Measurements from ENCODE around the gene FBXW2.

Gene FBXW2

DNA sequence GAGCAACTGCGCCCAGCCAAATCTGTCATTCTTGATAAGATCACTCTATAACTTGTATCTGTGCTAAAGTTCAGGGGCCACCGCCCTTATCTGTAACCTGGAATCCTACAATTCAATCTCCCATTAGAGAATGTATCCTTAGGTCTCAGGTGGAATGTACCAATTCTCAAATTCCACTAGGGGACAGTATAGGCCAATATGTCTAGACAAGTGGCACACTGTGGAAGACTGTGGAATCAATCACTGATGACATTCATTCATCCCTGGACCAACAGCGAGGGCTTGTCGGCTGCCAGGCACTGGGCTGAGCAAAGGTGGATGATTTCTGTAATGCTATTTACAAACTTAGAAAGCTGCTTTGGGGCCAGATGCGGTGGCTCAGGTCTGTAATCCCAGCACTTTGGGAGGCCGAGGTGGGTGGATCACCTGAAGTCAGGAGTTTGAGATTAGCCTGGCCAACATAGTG lies 50.2 kb downstream of the FBXW2 start:
- DNase-seq (ENCODE audit: low read depth in 3 of 3): no peak

DNA sequence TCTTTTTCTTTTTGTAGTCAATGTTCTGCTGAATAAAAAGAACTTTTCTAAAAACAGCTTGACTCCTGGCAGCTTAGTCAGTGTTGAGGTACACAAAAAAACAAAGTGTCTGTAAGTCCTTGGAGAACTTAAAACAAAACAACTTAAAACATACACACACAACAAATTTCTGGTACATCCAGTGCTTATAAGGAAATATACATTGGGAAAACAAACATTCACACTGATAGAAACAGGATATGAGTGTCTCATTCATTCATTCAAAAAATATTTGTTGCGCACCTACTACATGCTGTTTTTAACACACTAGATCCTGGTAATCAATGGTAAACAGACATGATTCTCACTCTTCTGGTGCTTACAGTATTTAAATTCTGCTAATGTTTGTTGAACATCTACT lies 51.5 kb downstream of the FBXW2 start:
- DNase-seq (ENCODE audit: low read depth in 3 of 3): no peak

DNA sequence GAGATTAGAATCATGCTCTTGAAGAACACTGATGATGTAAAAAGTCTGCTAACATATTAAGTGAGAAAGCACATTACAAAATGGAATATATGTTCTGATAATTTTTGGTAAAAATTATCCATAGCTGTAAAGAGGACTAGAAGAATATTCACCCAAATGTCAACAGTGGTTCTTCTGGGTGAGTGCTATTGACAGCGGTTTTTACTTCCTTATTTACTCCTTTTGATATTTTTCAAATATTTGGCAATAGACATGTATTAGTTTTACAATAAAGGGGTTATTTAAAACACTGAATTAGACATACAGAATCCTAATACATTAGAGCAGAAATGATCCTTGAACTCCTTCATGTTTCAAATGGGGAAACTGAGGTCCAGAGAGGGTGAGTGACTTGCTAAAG lies 52.0 kb downstream of the FBXW2 start:
- DNase-seq (ENCODE audit: low read depth in 3 of 3): no peak

DNA sequence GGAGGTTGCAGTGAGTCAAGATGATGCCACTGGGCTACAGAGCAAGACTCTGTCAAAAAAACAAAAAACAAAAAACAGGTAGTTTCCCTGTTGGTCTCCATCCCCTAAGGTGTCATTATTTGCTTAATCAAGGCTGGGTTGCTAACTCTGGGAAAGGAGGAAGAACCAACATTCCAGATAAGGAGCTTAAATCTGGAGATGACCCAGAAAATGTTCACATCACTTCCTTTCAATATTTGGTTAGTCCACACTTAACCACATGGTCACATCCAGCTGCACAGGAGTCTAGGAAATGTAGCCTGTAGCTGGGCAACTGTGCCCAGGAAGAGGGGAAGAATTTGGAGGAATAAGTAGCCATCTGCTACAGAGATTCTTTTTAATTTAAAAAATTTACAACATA lies 53.1 kb downstream of the FBXW2 start:
- DNase-seq (ENCODE audit: low read depth in 3 of 3): no peak

DNA sequence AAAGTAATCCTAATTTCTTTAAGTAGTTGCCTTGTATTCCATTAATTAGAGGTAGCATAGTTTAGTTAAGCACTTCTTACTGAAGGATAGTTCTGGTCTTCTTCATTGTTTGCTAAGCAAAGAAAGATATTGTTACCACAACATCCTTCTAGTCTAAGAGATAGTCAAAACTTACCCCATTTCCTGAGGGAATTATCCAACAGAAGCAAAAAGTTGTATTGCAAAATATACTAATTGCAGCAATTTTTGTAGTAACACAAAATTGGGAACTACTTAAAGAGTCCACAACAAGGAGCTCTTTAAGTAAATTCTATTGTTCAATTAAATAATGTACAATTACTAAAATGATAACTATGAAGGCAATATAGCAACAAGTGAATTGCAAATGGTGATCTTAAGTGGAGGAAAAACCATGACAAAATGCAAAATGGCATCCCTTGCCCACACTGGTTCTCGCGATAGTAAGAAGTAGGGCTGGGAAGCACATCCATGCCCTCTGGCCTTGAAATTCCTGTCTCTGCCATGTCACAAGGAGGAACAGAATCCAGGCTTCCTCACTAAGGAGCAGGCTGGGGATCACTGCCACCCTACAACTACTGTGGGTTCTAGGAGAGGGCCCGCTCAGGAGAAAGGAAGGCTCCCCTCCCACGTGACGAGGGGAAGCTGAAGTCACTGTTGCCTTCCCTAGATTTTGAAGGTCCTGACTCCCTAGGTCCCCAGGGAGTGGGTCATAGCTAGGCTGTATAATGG lies 55.6 kb downstream of the FBXW2 start:
- no peak for DNase-seq (ENCODE audit: low read depth in 3 of 3)

DNA sequence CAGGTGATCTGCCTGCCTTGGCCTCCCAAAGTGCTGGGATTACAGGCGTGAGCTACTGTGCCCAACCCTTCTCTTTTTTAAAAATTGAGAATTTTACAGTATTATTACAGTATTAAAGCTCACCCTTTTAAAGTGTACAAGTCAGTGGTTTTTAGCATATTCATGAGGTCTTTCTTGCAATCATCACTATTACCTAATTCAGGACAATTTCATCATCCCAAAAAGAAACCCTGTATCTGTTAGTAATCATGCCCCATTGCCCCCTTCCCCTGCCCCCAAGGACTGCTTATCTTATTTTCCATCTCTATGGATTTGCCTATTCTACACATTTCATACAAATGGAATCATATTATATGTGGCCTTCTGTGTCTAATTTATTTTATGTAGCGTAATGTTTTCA lies 56.3 kb downstream of the FBXW2 start:
- no peak for DNase-seq (ENCODE audit: low read depth in 3 of 3)

DNA sequence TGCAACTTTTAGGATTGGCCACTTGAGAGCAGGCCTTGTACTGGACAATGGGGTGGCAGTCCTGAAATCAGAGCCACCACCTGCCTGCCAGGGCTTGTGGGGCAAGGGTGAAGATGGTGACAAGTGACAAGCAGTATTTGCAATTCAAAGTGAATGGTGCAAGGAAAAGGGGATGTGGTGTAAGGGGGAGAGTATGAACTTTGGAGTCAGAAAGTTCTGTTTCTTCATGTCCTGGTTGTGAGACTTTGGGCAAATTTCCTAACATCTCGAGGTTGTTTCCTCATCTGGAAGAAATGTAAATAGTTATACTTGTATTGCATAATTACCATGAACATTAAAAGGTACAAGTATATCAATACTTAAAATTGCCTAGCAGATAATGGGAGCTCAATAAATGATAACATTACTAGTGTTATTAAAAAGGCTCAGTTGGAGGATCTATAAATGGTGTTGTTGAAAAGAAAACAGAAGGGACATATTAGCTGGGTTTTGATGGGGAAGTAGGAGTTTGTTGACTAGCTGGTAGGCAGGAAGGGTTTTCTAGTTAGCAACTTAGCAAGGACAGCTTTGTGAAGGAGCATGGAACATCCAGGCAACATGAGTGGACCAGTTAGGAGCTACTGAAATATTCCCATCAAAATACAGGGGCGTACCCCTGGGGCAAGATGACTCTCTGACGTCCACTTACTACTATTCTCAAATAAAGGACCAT lies 57.6 kb downstream of the FBXW2 start:
- no peak for DNase-seq (ENCODE audit: low read depth in 3 of 3)

DNA sequence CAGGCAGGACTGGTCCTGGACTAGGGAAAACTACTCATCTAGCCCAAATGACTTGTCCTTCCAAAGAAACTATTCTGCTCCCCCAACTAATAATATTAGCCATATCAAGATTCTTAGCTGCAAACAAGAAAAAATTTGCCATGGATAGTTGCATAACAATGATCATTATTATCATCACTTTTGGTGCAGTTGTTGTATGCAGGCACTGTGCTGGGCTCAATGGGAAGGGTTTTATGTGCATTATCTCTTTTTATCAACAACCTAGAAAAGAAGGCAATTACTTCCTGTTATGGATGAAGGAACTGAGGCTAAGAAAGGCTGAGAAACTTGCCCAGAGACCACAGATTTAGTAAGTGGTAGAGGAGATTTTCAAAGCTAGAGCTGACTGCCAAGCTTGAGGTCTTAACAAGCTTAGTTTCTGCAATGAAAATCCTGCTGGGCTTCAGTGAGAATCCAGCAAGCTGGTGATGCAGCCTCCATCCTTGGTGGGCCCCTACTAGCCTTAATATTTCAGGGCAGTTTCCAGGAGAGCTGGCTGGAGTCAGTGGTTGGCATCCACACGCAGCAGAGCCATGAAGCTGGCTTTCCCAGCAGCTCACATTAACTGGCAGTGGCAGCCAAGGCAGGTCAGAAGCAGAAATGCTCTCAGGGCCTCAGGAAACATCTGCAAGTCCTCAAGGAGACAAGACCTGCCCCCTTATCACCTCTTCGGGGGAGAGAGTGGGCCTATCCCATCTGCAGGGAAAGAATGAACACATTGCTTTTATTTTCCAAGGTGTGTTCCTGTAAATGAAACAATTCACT lies 58.4 kb downstream of the FBXW2 start:
- DNase-seq (ENCODE audit: low read depth in 3 of 3): no peak

DNA sequence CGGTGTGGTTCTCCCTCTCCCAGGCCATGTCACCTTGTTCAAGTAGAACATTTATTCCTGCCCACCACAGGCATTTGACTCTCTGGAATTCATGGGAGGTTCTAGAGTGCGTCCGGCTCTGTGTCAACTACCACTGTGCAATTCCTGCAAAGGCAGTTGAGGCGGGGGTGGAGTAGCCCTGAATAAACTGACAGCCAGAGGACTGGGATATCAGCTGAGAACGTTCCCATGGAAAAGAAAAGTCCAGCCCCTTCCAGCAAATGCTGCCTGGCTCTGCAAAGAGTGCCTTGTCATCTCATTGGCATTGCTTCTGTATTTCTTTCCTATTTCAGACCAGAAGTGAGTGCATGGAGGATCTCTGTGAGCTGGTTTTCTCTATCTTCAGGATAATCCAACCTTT lies 60.0 kb downstream of the FBXW2 start:
- DNase-seq (ENCODE audit: low read depth in 3 of 3): no peak

DNA sequence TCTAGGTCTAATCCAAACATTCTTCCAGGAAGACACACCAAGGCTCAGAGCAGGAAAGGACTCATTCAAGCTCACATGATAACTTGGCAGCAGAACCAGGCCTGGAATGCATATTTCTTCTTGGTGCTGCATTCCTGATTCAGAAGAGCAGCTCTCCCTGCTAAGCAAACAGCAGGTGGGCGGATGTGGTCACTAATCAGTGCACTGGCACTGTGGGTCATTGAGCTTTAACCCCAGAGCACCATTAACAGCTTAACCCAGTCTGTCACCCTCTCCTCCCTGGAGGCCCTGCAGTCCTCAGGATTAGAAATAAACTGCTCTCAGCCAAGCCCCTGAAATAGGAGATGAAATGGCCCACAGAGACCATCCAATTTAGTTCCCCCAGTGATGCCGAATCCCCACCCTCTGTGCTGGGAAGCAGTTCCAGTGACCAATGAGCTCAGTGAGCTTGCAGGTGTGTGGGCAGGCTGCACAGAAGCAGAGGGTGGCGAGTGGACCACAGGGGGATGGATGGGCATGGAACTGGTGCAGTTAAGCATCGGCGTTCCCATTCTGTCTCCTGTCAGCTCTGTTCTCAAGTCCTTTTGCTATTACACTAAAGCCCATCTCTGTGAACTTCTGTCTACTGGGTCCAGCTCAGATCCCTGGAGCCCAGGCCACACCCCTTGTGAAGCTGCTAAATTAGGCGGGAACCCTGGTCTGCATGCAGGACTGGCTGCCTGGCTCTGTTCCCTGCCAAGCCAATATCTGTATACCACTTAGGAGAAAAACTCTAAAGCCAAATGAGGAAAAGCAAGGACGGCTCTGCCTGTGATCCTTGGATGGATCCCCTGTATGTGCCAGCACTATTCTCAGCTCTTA lies 62.3 kb downstream of the FBXW2 start:
- no peak for DNase-seq (ENCODE audit: low read depth in 3 of 3)

DNA sequence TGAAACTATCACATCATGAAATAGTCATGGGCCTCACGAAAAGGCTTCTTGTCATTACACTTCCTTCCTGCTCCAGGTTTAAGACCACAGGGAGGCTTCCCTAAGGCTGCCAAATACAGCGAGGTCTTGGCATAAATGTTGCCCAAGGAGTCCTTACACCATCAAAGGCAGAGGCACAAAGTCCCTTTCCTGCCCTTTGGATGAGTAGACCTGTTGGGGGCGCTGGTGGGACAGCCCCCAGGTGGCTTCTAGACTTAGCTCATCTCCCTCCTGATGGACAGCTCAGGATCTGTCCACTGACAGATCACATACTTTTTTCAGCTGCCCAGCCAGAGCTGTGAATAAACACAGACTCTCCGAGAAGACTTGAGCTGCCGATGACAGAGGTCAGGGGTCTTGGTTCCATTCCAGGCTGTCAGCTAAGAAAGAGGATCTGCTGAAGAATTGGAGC lies 63.4 kb downstream of the FBXW2 start:
- no peak for DNase-seq (ENCODE audit: low read depth in 3 of 3)

DNA sequence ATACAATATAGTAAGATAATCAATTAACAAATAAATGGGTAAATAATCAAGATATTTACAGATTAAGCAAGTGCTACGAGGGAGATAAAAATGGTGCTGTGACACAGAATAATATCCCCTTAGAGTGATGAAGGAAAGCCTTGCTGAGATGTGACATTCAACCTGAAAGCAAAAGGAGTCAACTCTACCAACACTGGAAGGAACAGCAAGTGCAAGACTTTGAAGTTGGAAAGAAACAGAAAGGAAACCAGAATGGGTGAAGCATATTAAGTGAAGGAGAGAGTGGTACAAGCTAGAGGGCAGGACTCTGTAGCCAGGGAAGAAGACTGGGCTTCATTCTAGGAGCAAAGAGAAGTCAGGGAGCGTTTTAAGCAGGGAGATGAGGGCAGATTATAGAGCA lies 66.7 kb downstream of the FBXW2 start:
- DNase-seq (ENCODE audit: low read depth in 3 of 3): no peak

DNA sequence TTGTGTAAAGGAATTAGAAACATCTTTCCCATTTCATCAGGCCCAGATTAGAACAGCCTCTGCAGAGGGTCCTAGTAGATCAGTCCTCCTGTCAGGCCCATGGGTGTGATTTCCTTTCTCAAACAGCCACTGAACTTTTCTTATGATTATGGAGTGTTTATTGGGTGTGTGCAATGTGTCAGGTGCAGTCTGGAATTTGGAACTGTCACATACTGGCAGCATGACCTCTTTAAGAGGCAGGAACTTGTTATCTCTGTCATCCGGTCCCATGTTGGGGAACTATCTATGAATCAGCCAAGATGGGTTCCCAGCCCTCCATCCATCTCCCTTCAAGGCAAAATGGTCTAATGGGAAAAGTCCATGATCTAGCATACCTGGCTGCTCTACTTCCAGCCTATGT lies 67.3 kb downstream of the FBXW2 start:
- no peak for DNase-seq (ENCODE audit: low read depth in 3 of 3)

DNA sequence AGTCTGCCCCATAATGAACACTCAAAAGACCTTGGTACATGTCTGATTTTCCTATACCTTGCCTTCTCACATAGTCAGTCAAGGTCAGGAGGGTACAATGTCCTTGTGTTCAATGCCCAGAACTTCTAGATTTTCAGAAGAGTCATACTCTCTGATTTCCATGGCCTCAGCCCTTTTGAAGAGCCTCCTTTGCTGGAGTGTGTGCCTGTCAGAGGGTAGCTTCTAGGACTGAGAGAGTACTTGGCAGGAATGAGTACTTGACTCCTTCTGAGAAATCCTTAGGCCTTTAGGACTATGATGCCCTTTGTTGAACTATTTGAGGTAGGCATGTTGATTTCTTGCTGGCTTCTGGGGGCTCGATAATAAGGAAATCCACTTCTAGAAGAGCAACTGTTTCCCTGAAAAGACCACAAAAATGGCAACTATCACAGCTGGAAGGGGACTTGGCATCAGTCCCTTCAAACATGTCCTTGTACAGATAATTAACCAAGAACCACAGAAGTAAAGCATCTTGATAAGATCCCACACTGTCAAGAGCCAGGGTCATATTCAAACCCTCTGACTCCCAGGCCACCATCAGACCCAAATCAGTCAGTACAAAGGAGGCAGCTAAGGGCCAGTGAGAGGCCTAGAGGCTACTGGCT lies 68.3 kb downstream of the FBXW2 start:
- no peak for DNase-seq (ENCODE audit: low read depth in 3 of 3)

DNA sequence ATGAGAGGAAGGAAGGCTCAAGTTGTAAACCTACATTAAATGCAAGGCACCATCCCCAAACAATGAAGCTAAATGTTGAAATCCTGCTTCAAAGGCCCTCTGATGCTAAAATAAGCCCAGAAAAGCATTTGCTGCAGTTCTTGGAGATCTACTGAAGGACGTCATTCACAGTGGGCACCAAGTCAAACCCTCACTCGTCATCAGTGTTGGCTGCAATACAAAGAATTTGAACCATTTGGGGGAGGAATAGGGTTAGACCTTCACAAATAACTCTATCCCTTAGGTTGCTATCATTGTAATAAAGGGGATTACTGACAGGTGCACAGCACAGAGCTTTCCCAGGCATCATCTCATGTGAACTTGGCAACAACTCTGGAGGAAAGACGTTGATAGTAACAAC lies 69.7 kb downstream of the FBXW2 start:
- no peak for DNase-seq (ENCODE audit: low read depth in 3 of 3)

DNA sequence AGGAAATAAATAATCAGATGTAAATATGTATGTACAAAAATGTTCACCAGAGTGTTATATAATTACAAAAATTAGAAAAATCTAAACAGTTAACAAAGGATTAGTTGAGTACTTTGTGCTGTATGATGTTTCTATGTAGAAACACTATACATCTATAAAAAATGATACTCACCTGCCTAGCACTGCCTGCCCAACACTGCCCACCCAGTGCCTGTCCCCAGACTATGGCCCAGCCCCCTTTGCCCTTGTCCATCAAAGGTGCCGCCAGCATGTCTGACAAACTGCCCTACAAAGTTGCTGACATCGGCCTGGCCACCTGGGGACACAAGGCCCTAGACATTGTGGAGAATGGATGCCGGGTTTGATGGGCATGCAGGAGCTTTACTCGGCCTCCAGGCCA lies 72.8 kb downstream of the FBXW2 start:
- no peak for DNase-seq (ENCODE audit: low read depth in 3 of 3)

DNA sequence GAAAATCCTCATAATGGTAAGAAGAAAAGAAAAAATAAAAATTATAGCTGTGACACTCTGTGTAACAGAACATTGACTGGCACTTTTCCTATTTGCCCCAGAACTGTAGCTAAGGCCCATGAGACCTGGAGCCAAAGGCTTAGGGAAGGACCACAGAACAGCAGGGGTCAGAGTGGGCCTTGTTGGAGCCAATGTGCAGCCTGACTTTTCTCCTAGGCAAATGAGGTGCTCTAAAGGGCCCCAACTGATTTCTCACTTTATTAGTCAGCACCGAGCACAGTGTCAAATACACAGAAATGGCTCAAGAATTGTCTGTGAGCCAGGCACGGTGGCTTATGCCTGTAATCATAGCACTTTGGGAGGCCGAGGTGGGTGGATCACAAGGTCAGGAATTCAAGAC lies 74.9 kb downstream of the FBXW2 start:
- DNase-seq (ENCODE audit: low read depth in 3 of 3): no peak

DNA sequence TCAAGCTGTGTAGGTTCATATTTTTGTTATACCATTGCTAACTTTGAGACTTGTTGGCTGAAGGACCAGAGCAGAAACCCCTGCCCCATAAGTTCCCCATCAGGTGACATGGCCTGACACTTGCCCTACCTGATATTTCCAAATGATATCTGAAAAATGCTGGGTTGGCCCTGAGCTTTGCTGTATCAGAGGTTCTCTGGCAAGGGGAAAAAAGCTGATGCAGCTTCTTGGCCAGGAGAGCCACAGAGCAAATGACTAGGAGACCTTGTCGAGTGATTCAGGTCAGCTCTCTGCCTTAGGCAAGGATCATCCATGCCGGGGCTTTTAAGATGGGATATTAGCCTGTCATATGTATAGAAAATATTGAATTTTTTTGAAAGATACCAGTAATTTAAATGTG lies 76.0 kb downstream of the FBXW2 start:
- DNase-seq (ENCODE audit: low read depth in 3 of 3): no peak

DNA sequence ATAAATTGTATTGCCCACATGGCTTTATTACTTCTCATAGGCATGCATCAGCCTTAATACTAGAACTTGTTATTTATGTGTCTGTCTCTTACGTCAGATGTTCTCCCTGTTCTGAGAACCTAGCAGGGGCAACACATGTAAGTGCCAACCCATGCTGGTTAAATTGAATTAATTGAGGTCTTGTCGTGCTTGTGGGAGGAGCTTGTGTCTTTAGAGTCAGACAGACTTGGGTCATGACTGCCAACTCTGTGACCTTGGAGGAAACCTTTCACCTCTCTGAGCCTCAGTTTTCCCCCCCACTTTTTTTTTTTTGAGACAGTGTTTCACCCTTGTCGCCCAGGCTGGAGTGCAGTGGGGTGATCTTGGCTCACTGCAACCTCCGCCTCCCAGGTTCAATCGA lies 76.7 kb downstream of the FBXW2 start:
- DNase-seq (ENCODE audit: low read depth in 3 of 3): no peak

DNA sequence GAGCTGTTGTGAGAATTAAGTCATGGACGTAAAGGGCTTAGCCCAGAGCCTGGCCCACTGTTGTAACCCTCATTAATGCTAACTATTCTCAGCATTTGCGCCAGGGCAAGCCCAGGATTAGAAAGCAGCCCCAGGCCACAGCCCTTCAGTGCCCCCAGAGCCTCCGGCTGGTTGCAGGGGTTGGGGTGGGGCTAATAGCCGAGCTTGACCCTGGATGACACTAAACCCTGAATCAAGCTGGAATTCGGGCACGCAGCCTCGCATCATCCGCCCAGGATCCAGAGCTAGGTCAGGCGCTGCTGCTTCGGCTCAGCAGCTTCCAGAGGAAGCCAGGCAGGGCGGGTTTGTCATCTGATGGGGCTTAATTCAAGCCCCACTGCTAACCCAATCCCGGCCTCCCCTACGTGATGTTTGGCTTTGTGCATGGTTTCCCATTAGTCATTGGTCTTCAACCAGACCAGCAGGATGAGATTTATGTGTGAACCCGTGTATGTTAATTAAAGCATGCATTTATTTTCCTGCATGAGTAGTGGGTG lies 77.8 kb downstream of the FBXW2 start:
- DNase-seq (ENCODE audit: low read depth in 3 of 3): no peak

DNA sequence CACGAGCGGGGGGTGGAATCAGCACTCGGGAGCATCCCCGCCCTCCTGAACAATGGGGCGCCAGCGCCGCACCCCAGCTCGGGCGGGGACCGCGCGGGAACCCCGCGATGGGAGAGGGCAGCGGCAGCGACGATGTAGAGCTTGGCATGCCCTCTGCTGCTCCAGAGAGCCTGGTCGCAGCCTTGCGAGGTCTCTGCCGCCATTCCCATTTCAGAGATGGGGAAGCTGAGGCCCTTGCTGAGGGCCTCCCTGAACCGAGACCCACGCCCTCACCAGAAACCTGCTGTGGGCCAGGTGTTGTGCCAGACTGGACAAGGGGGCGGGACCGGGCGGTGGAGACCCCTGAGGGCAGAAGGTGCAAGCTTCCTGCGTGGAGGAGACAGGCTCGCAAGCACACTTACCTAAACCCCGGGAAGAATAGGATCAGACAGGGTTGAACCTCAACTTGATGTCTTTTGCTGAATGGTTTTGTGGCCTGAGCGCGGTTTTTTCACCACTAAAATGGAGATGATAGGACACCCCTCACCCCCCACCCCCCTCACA lies 78.3 kb downstream of the FBXW2 start:
- DNase-seq (ENCODE audit: low read depth in 3 of 3): no peak
